Transverse colon (tissue), 4 donors: ENCODE measurements around the gene UCK1. TPM values are rescaled to one million over a fixed set of nuclear protein-coding genes. Genes with fewer than 3 reads are reported as not detected.

ENCODE experiments used
- DNase-seq: peaks from one replicate; pipeline ENCODE4 v3.0.0-alpha.2; 2019
- H3K27ac ChIP-seq, 4 donors: fragments of 200-600 bp; sonication (generic); 2 replicates each; pipeline ENCODE4 v1.5.1; 2016 to 2018; ENCODE audit warnings: inconsistent platforms in 4 of 4
- H3K27me3 ChIP-seq: fragments of 200-600 bp; sonication (generic); 2 replicates; pipeline ENCODE4 v1.5.1; 2017; ENCODE audit warnings: inconsistent platforms
- H3K36me3 ChIP-seq, 4 donors: fragments of 200-600 bp; sonication (generic); 2 replicates each; pipeline ENCODE4 v1.5.1; 2017 to 2019; ENCODE audit warnings: inconsistent platforms in 4 of 4
- H3K4me1 ChIP-seq, 4 donors: fragments of 200-600 bp; sonication (generic); 2 replicates each; pipeline ENCODE4 v1.5.1; 2017 to 2020; ENCODE audit warnings: inconsistent platforms in 4 of 4
- H3K4me3 ChIP-seq, 4 donors: fragments of 200-600 bp; sonication (generic); 1 replicate in 1 of 4; 2 replicates in 3 of 4; pipeline versions ENCODE4 v1.5.1 to v1.6.1; 2017 to 2019; ENCODE audit warnings: inconsistent platforms in 4 of 4
- H3K9me3 ChIP-seq, 2 donors: fragments of 200-600 bp; sonication (generic); 2 replicates each; pipeline ENCODE4 v1.5.1; 2017 to 2019; ENCODE audit warnings: inconsistent platforms in 2 of 2
- EP300 ChIP-seq: sonication (generic); formaldehyde crosslinking; IDR thresholded peaks from one replicate; pipeline ENCODE4 v1.6.1; 2017; ENCODE audit warnings: antibody characterized with exemption, low read depth
- POLR2A ChIP-seq: fragments of 450-650 bp; IDR thresholded peaks from one replicate; pipeline ENCODE4 v1.6.1; 2016; ENCODE audit warnings: antibody characterized with exemption, mild to moderate bottlenecking, moderate library complexity
- POLR2AphosphoS5 ChIP-seq, 3 donors: sonication (generic); formaldehyde crosslinking; IDR thresholded peaks; one replicate each; pipeline ENCODE4 v1.6.1; 2016; ENCODE audit warnings: antibody characterized with exemption in 3 of 3
- WGBS, 2 donors: methylation state at CpG; one replicate each; pipeline ENCODE4 v1.1.5; 2018; ENCODE audit warnings: low coverage in 1 of 2; 5-methylcytosine and 5-hydroxymethylcytosine counted together
- in situ Hi-C, 4 donors: fragments of 200-750 bp; cut with MboI; loops; one replicate each; pipeline versions ENCODE4 v1.15.0 to v1.15.1; 2017; ENCODE audit warnings: low sequenced_read_pairs in 3 of 4, low pct_ligation_motif_present in 1 of 4, low pct_unique_long_range_greater_than_20kb in 1 of 4
- intact Hi-C: fragments of 100-400 bp; cut with DNase I; formaldehyde crosslinking; loops from one replicate; pipeline ENCODE4 v1.15.1; 2023; ENCODE audit warnings: low total_unique reads
- total RNA-seq, 4 donors: library from RNA; depleted of rRNA; stranded (reverse); fragments of >200 nt; gene quantifications; one replicate each; pipeline ENCODE4 v1.1.0, GENCODE V29; 2016
- TF ChIP-seq, protein P1 (sequence below), 5 experiments: fragments of 200-600 bp in 3 of 5; fragments of 450-650 bp in 2 of 5; sonication (generic) in 3 of 5; IDR thresholded peaks; 1 replicate in 2 of 5; 2 replicates in 3 of 5; pipeline ENCODE4 v1.5.1; 2016 to 2017; ENCODE audit warnings: antibody characterized with exemption in 5 of 5, inconsistent platforms in 3 of 5, mild to moderate bottlenecking in 2 of 5, moderate library complexity in 1 of 5

The UCK1 gene
- total RNA-seq, 4 donors from 2014 or later, result 10.5 to 63.6 (median 35.3) TPM

DNA sequence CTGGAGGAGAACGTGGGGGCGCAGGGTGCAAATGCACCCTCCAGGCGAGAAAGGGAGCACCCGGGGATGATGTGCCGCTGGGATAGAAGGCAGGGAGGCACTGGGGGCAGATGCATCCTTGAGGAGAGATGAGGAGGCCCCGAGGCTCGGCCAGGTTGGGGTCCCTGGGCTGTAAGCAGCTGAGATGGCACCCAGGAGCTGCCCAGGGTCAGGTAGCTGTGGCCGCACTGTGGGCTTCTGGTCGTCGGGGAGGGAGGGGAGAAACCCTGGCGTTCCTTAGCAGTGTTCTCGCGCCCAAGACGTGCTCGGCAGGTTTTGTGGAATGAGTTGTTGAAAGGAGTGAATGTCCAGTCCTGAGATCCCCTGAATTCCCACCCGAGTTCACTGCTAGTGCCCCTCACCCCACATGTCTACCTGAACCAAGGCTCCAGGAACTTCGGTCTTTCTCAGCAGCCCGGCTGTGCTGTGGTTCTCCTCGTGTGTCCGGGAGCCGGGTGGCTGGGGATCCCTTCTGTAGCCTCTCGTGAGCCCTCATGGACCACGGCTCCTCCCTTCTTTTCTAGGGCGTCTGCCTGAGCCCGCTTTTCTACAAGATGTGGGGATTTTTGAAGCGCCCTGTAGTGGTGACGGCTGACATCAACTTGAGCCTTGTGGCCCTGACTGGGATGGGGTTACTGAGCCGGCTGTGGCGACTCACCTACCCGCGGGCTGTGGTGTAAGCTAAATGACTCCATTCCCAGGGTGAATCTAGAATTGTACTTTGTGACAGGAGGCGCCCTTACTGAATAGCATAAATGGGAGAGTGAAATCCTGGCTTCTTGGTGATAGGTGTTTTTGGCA is 27.2 kb downstream of the UCK1 start:
- peak; percentile 18 for DNase-seq
- Histone ChIP-seq H3K4me1 (peaks cover 9 to 25% (median 16%) of the 10 kb centered on the region in 4 donors), H3K9me3 (no peaks in the 10 kb centered on the region), H3K4me3 (peak overlapping the region; percentile 67 to 89 (median 79)), H3K36me3 (no peaks in the 10 kb centered on the region), H3K27ac (peak overlapping the region; percentile 74 to 87 (median 82)), H3K27me3 (no peaks in the 10 kb centered on the region)
- in situ Hi-C loops (no loop called here), intact Hi-C loops (no loop called here)
- WGBS, 2 donors, result 22% methylated on average over 32 of the region's 32 CpGs; no CpG with 5 or more reads in 1 of the 2 donors
- no peak for TF ChIP-seq EP300
- no peak for TF ChIP-seq POLR2AphosphoS5 (IDR thresholded peaks at IDR 0.05)
- no peak for TF ChIP-seq POLR2A
- TF ChIP-seq, protein P1, sequence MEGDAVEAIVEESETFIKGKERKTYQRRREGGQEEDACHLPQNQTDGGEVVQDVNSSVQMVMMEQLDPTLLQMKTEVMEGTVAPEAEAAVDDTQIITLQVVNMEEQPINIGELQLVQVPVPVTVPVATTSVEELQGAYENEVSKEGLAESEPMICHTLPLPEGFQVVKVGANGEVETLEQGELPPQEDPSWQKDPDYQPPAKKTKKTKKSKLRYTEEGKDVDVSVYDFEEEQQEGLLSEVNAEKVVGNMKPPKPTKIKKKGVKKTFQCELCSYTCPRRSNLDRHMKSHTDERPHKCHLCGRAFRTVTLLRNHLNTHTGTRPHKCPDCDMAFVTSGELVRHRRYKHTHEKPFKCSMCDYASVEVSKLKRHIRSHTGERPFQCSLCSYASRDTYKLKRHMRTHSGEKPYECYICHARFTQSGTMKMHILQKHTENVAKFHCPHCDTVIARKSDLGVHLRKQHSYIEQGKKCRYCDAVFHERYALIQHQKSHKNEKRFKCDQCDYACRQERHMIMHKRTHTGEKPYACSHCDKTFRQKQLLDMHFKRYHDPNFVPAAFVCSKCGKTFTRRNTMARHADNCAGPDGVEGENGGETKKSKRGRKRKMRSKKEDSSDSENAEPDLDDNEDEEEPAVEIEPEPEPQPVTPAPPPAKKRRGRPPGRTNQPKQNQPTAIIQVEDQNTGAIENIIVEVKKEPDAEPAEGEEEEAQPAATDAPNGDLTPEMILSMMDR (IDR thresholded peaks at IDR 0.05), result no peak

DNA sequence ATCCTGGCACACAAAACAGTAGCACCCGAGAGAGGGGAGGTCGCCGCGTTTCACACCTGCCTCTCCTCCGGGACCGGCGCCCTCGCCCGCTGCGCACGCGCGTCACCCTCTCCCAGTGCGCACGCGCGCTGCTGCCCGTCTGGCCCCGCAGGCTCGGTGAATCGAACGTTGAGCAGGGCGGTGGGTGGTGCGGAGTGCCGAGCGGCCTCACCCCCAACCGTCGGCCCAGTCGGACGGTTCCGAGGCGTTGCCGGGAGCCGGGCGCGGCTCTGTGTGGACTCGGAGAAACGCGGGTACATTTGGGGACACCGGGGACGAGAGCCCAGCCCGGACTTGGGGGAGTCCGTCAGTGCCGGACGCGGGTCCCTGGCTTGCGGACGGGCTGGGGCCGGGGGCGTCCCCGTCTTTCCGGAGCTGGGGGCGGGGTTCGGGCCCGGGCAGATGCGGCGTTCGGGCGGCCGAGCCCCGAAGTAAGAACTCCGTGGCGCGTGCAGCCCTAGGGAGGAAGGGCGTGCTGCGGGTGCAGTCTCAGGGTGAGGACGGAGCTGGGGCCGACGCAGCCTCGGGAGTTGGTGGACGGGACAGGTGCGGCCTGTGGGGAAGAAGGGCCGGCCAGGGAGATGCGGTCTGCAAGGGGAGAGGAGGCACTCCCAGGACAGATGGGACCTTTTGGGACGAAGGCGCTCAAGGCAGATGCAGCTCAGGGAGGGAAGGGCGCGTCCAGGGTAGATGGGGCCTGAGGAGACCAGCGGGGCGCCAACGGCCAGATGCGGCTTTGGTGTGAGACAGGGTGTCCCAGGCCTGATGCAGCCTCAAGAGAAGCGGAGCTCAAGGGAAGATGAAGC is 28.1 kb downstream of the UCK1 start, which contains the start of gene POMT1:
TSS of gene POMT1 (plus strand) at position 138 of the 845 bp plus-strand sequence. CDS start 1,301 bp downstream, outside the sequence.
- intact Hi-C loops, result no loop called here
- 0% methylated on average over 66 of the region's 83 CpGs; no CpG with 5 or more reads in 1 of the 2 donors for WGBS, 2 donors

DNA sequence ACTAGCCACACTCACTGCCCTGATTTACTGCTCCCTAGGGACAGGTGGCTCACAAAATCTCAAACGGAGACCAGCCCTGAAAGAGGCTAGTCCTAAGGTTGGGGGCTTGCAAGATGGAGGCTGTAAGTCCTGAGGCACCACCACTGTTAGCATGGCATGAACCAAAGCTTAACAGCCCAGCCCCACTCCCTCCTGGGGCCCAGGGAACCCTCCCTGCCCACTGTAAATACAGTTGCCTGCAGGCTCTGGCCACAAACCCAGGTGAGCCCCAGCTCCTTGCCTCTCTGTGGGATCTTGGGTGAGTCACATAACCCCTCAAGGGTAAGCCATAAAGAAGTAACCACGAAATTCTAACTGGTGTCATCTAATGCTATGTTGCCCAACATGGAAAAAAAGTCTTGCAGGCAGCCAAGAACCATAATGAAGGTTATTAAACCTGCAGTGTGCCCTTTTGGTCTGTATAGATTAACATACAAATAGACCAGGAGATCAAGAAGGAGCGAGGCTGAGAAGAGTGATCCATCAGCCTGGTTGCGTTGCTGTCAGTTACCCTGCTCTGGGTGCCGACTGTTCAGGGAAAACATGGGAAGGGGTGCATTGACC is 30.0 kb downstream of the UCK1 start:
- no peak overlapping the region for H3K4me3 ChIP-seq
- TF ChIP-seq POLR2A (no peak), POLR2AphosphoS5 (IDR thresholded peaks at IDR 0.05) (no peak), EP300 (no peak)
- TF ChIP-seq, protein P1 (IDR thresholded peaks at IDR 0.05), result no peak
- intact Hi-C loops, result no loop called here
- in situ Hi-C loops, result no loop called here
- H3K36me3 ChIP-seq, result peaks cover 0 to 17% (median 6%) of the 10 kb centered on the region in 4 donors
- H3K27me3 ChIP-seq, result no peaks in the 10 kb centered on the region
- H3K27ac ChIP-seq, result peak overlapping the region in 2 of 4 donors; percentile 16 to 37
- no peaks in the 10 kb centered on the region for H3K9me3 ChIP-seq
- WGBS, 2 donors, result 53 to 60% methylated on average over 4 to 5 of the region's 5 CpGs
- no peak for DNase-seq
- H3K4me1 ChIP-seq, result peaks cover 9 to 25% (median 16%) of the 10 kb centered on the region in 4 donors

More for the DNA sequence above, 28.1 kb downstream of the UCK1 start, which contains the start of gene POMT1:
- H3K4me3 ChIP-seq, result peak within 1 kb of the TSS; percentile 67 to 89 (median 79)
- peak; percentile 91 for DNase-seq
- peaks cover 0 to under 1% (median 0%) of the 10 kb centered on the region in 4 donors for H3K36me3 ChIP-seq
- no peaks in the 10 kb centered on the region for H3K27me3 ChIP-seq
- peak within 1 kb of the TSS; percentile 74 to 87 (median 82) for H3K27ac ChIP-seq
- in situ Hi-C loops, result no loop called here
- H3K9me3 ChIP-seq, result no peaks in the 10 kb centered on the region
- no peak for TF ChIP-seq EP300
- TF ChIP-seq POLR2AphosphoS5 (IDR thresholded peaks at IDR 0.05), result peak; percentile 61 to 87 (median 80)
- peak; percentile 48 for TF ChIP-seq POLR2A
- TF ChIP-seq, protein P1 (IDR thresholded peaks at IDR 0.05), result no peak
- peaks cover 9 to 25% (median 16%) of the 10 kb centered on the region in 4 donors for H3K4me1 ChIP-seq
